ENCODE measurements around the gene DNAJB1. TPM values are rescaled to one million over a fixed set of nuclear protein-coding genes. Genes with fewer than 3 reads are reported as not detected.
"Not testable (repeated sequence)": the region's sequence is repeated elsewhere in the genome, so short reads cannot be mapped to it uniquely, and the experiment has no call there.

DNAJB1 gene
- polyA plus RNA-seq, 1 experiment = 88.3 TPM

- POLR2A ChIA-PET = no interaction called here
- CTCF ChIA-PET = interaction anchor here (0.6 to 1.1 kb wide), 2 partner anchors 17 to 133 kb away, joined by 3 to 4 read pairs; no protein-coding TSS in a partner anchor
- H3K27ac ChIP-seq (ENCODE audit: low read depth, low read length) = no peak overlapping the region
- no peaks in the 10 kb centered on the region; the same call in 1 of the 2 replicates for H3K9me3 ChIP-seq (ENCODE audit: control insufficient read depth, insufficient read depth, low read length)
- H3K27me3 ChIP-seq (ENCODE audit: control insufficient read depth, insufficient read depth, low read length) = no peaks in the 10 kb centered on the region
- H3K4me3 ChIP-seq (ENCODE audit: low read depth, low read length) = no peak overlapping the region
- DNase-seq (ENCODE audit: low read depth, low spot score) = no peak
- TF ChIP-seq, protein P1, sequence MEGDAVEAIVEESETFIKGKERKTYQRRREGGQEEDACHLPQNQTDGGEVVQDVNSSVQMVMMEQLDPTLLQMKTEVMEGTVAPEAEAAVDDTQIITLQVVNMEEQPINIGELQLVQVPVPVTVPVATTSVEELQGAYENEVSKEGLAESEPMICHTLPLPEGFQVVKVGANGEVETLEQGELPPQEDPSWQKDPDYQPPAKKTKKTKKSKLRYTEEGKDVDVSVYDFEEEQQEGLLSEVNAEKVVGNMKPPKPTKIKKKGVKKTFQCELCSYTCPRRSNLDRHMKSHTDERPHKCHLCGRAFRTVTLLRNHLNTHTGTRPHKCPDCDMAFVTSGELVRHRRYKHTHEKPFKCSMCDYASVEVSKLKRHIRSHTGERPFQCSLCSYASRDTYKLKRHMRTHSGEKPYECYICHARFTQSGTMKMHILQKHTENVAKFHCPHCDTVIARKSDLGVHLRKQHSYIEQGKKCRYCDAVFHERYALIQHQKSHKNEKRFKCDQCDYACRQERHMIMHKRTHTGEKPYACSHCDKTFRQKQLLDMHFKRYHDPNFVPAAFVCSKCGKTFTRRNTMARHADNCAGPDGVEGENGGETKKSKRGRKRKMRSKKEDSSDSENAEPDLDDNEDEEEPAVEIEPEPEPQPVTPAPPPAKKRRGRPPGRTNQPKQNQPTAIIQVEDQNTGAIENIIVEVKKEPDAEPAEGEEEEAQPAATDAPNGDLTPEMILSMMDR (IDR thresholded peaks at IDR 0.05; ENCODE audit: low read depth, low read length) = no peak
These were observed 35.7 kb upstream of the DNAJB1 start for GRCh38 chr19:14553939-14554243.

DNA sequence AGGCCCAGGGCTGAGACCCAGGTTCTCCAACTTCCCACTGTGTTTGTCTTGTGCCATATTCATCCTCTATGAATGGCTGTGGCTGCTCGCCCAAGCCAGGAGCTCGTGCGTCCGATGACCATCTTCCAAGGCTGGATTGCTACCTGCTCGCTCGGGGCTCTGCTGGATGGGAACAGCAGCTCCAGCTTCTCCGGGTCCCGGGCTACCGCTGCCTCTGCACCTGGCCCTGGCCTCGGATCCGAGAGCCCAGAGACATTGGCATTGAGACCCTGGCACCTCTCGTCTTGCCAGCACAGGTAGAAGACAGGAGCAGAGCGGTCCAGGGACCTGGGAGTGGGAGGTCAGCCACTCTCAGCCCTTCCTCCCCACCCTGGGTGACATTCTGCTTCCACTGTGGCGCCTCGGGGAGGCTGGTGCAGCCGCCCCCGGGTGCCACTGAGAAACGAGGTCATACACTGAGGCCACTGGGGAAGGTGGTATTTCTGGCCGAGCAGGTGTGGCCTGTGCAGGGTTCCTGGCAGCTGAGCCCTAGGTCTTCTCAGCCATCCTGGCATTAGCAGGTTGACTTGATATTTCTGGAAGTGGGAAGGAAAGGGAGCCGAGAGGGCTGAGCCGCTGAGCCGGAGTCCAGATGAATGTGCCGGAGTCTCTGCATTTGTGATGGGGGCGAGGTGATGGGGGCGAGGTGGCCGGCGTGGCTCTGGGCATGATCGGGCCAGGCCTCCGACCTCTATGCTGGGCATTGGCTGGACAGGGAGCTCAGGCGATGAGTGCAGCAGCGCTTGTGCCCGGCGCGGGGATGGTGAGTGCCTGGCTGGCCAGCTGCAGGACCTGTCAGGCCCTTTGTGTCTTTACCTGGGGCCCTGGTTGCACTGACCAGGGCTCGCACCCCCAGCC, 35.1 kb upstream of the DNAJB1 start:
- H3K27ac ChIP-seq (ENCODE audit: low read depth, low read length) = no peak overlapping the region
- DNase-seq (ENCODE audit: low read depth, low spot score) = no peak
- ChIA-PET CTCF (interaction anchor here (0.6 to 1.1 kb wide), 2 partner anchors 21 to 133 kb away, joined by 3 to 4 read pairs; no protein-coding TSS in a partner anchor), POLR2A (no interaction called here)
- no peaks in the 10 kb centered on the region; the same call in 1 of the 2 replicates for H3K9me3 ChIP-seq (ENCODE audit: control insufficient read depth, insufficient read depth, low read length)
- TF ChIP-seq, protein P1 (IDR thresholded peaks at IDR 0.05; ENCODE audit: low read depth, low read length) = no peak
- no peak overlapping the region for H3K4me3 ChIP-seq (ENCODE audit: low read depth, low read length)
- no peaks in the 10 kb centered on the region for H3K27me3 ChIP-seq (ENCODE audit: control insufficient read depth, insufficient read depth, low read length)

DNA sequence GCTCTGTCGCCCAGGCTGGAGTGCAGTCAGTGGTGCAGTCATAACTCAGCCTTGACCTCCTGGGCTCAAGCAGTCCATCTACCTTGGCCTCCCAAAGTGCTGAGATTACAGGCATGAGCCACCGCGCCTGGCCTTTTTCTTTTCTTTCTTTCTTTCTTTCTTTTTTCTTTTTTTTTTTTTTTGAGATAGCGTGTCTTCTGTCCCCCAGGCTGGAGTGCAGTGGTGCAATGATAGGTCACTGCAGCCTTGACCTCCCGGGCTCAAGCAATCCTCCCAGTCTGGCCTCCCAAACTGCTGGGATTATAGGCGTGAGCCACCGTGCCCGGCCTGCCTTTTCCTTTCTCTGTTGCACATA, 33.8 kb upstream of the DNAJB1 start:
- H3K27me3 ChIP-seq (ENCODE audit: control insufficient read depth, insufficient read depth, low read length); H3K9me3 ChIP-seq (ENCODE audit: control insufficient read depth, insufficient read depth, low read length); DNase-seq (ENCODE audit: low read depth, low spot score); H3K4me3 ChIP-seq (ENCODE audit: low read depth, low read length); POLR2A ChIA-PET; H3K27ac ChIP-seq (ENCODE audit: low read depth, low read length); CTCF ChIA-PET: not testable (repeated sequence)

DNA sequence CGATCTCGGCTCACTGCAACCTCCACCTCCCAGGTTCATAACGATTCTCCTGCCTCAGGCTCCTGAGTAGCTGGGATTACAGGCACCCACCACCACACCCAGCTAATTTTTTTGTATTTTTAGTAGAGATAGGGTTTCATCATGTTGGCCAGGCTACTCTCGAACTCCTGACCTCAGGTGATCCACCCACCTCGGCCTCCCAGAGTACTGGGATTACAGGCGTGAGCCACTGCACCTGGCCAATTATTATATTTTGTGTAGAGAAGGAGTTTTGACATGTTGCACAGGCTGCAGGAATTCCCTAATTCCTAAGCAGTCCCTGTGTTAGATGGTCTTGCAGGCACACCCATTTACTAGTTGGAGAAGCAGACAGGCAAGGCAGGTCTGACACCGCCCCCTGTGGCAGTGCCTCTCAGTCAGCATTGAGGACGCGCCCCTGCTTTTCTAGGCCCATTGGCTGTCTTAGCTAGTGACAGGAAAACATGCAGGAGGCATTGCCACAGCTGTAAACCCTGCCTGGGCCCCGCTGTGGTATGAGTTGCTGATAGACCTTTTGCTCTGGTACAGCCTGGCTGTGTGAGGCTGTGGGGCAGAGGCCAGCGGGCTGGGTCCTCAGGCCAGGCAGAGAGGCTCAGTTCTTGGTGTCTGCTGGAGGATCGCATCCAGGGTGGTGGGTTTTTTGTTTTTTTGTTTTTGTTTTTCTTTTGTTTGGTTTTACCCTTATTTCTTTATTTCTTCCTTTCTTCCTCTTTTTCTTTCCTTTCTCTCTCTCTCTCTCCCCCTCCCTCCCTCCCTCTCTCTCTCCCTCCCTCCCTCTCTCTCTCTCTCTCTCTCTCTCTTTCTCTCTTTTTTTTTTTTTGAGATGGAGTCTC, 33.2 kb upstream of the DNAJB1 start:
- H3K9me3 ChIP-seq (ENCODE audit: control insufficient read depth, insufficient read depth, low read length); H3K4me3 ChIP-seq (ENCODE audit: low read depth, low read length); H3K27me3 ChIP-seq (ENCODE audit: control insufficient read depth, insufficient read depth, low read length); DNase-seq (ENCODE audit: low read depth, low spot score); POLR2A ChIA-PET: not testable (repeated sequence)
- TF ChIP-seq, protein P1 (IDR thresholded peaks at IDR 0.05; ENCODE audit: low read depth, low read length) = peak; percentile 18; the same call in 1 of the 2 replicates
- CTCF ChIA-PET = interaction anchor here (1.6 kb wide), 1 partner anchor 21 kb away, joined by 3 read pairs; no protein-coding TSS in a partner anchor
- peak overlapping the region; percentile 31 for H3K27ac ChIP-seq (ENCODE audit: low read depth, low read length)

GRCh38 chr19:14550201-14550754, 32.1 kb upstream of the DNAJB1 start:
- no peak for DNase-seq (ENCODE audit: low read depth, low spot score)
- Histone ChIP-seq H3K27ac (ENCODE audit: low read depth, low read length) (no peak overlapping the region), H3K4me3 (ENCODE audit: low read depth, low read length) (no peak overlapping the region), H3K27me3 (ENCODE audit: control insufficient read depth, insufficient read depth, low read length) (no peaks in the 10 kb centered on the region), H3K9me3 (ENCODE audit: control insufficient read depth, insufficient read depth, low read length) (no peaks in the 10 kb centered on the region; the same call in 1 of the 2 replicates)
- ChIA-PET POLR2A (interaction anchor here (0.6 kb wide), 1 partner anchor 30 kb away, joined by 3 read pairs; no protein-coding TSS in a partner anchor), CTCF (interaction anchor here (0.6 to 1.6 kb wide), 2 partner anchors 22 to 481 kb away, joined by 3 read pairs; no protein-coding TSS in a partner anchor)
- TF ChIP-seq, protein P1 (IDR thresholded peaks at IDR 0.05; ENCODE audit: low read depth, low read length) = no peak
